Dedifferentiated amniotic fluid mesenchymal stem cell (primary cell): ENCODE data around the gene CNKSR3.

Experiments
- DNase-seq: peaks from one replicate; pipeline ENCODE4 v3.0.0-alpha.2; 2016; ENCODE audit errors: extremely low spot score

Gene CNKSR3

DNA sequence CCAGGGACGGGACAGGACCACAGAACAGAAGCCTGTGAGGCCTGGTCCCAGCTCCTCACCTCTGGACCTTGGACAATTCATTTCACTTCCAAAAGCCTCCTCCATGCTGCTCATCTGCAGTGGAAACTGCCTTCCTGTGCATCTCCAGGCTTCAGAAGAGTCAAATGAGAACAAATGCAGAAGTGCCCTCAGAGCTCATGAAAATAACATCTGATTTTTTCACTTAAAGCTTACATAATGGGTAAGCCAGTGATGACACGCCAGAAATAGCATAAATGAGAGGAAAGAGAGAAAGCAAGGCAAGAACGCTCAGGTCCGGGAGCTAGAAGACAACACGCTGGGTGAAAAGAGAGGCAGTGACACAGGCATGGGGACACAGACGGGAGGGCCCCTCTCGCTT lies 7.9 kb downstream of the CNKSR3 start:
- DNase-seq = no peak

DNA sequence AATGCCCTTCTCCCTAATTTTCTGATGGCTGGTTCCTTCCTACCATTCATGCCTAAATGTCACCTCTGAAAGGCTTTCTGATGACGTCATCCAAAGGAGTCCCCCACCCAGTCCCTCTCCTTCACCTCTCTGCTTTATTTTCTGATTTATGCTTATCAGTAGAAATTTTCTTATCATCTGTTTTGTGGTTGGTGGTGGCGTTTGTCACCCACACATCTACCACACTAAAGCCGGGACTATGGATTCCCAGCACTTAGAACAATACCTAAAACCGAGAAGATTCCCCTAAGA lies 9.0 kb downstream of the CNKSR3 start:
- DNase-seq = no peak

- DNase-seq = no peak
Observed at GRCh38 chr6:154500769-154501577, 9.5 kb downstream of the CNKSR3 start.

- DNase-seq = no peak
Observed at GRCh38 chr6:154499855-154500589, 10.5 kb downstream of the CNKSR3 start.

GRCh38 chr6:154498340-154498934 lies 12.0 kb downstream of the CNKSR3 start:
- DNase-seq = no peak

DNA sequence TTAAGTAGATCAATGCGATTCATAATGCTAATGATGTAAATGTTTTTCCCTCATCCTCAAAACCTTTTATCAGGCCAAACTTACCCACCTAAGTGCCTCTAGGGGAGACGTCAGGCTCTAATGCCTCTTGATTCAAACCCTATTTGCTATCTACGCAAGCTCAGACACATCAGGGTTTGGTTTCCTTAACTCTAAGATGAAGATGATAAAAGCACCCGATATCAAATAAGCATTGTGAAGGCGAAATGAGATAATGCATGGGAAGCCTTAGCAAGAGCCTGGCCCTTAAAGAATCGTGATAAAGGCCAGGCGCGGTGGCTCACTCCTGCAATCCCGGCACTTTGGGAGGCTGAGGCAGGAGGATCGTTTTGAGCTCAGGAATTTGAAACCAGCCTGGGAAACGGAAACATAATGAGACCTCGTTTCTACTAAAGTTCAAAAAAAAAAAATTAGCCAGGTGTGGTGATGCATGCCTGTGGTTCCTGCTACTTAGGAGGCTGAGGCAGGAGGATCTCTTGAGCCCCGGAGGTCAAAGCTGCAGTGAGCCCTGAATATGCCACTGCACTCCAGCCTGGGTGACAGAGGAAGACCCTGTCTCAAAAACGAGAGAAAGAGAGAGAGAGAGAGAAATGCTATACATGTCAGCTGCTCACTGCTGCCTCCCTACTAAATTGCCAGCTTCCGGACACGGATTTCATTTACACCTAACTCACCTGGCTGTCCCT lies 13.5 kb downstream of the CNKSR3 start:
- no peak for DNase-seq

- DNase-seq = no peak
Observed at GRCh38 chr6:154496186-154496585, 14.3 kb downstream of the CNKSR3 start.

- no peak for DNase-seq
Observed at GRCh38 chr6:154494592-154495311, 15.7 kb downstream of the CNKSR3 start.

DNA sequence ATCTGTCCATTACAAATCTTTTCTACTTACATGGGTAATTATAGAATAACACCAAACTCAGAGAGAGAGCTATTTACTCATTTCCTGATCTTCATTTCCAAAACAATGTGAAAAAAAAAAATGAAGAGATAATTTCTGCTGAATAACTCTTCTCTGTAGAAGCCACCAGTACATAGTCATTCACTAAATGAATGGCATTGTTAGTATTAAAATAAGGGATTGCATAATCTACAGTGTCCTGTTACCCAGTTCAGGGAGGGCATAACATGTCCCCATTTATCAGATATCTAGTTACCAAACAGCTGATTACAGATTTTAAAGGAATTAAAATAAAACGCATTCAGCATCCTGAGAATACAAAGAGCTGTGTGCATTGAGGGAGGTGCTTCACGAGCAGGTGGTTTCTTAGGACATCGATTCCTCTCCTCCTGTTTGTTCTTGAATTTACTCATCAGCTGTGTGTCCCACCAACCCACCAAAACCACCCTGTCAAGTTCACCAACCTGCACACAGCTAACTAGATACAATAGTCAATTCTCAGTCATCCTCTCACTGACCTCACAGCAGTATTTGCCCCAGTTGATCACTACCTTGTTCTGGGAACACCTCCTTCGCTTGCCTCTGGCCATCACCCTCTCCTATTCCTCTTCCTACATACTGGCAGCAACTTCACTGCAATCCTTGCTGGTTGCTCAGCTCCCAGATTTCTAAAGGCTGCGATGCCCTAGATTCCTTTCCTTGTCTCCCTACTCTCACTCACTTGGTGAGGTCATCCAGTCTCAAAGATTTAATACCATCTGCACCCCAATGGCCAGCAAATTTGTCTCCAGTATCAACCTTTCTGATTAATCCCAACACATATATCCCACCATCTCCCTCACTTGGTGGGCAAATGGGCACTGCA lies 18.7 kb downstream of the CNKSR3 start:
- no peak for DNase-seq

GRCh38 chr6:154489822-154490221 lies 20.7 kb downstream of the CNKSR3 start:
- DNase-seq = no peak

DNA sequence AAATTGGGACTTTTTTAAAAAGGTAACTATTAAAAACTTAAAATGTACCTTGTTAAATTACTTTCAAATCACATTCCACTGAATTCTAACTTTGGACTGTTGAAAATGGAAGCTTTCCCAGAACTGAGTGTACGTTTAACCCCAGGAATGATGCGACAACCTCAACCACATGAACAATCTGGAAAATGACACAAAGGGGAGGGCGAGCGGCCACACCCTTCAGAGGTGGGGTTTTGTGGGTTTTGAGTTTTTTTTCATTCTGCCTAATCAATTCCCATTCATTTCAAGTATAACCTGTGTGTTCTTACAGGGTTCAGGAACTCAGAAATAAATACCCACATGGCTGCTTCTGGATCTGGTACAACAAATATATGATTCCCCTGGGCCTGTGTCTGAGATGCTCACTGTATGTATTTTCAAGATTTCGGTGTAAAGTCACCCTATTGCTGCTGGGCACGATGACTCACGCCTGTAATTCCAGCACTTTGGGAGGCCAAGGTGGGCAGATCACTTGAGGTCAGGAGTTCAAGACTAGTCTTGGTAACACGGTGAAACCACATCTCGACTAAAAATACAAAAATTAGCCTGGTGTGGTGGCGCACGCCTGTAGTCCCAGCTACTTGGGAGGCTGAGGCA lies 21.6 kb downstream of the CNKSR3 start:
- peak; percentile 32 for DNase-seq

DNA sequence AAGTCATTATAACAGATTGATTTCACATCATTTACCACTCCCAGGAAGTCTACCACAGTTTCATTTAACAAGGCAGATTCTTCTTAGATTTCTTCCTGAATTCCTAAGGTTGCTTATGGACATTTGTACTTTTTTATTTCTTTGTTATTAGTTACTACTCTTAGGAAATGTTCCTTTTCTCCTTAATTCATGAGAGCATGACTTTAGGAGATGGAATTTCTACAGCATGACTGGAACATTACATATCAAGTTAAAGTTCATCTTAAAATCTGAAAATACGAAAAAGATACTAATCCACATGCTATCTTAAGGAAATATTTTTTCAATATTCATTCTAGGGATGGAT lies 22.3 kb downstream of the CNKSR3 start:
- no peak for DNase-seq

GRCh38 chr6:154487367-154488247 lies 22.9 kb downstream of the CNKSR3 start:
- DNase-seq = no peak

- no peak for DNase-seq
Observed at GRCh38 chr6:154485815-154486214, 24.7 kb downstream of the CNKSR3 start.

- no peak for DNase-seq
Observed at GRCh38 chr6:154484942-154485341, 25.5 kb downstream of the CNKSR3 start.

GRCh38 chr6:154482858-154483257 lies 27.6 kb downstream of the CNKSR3 start:
- DNase-seq = no peak

DNA sequence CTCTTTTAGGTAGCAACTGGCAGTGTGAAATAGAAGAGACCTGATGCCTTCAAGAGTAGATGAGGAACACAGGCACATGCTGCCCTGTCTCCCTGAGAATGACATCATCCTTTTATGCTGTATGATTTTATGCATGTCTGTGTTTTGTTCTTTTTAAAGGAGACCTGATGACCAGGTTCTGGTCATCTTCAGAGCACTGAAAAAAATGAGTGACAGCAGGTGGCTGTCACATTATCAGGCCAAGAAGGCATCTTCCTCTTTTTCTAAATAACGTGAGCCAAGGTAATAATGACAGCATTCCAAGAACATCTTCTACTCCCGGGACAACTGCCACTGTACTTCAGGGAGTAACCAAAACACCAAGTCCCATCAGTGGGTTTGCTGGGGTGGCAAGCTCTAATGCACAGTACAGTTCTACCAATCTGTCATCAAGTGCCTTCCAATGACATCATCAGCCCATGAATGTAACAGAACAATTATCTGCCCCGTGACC lies 28.9 kb downstream of the CNKSR3 start:
- DNase-seq = no peak

- peak; percentile 36 for DNase-seq
Observed at GRCh38 chr6:154479771-154480639, 30.5 kb downstream of the CNKSR3 start.
